CD4-positive, alpha-beta T cell treated with Interleukin-12 subunit alpha and Interleukin-12 subunit beta, for 1 hour (primary cell): ENCODE measurements around the gene DAZAP1.

Experiments used
- DNase-seq: peaks from one replicate; pipeline ENCODE4 v3.0.0-alpha.2; 2020

Gene DAZAP1

GRCh38 chr19:1394252-1395193, 12.9 kb upstream of the DAZAP1 start:
- DNase-seq: no peak

DNA sequence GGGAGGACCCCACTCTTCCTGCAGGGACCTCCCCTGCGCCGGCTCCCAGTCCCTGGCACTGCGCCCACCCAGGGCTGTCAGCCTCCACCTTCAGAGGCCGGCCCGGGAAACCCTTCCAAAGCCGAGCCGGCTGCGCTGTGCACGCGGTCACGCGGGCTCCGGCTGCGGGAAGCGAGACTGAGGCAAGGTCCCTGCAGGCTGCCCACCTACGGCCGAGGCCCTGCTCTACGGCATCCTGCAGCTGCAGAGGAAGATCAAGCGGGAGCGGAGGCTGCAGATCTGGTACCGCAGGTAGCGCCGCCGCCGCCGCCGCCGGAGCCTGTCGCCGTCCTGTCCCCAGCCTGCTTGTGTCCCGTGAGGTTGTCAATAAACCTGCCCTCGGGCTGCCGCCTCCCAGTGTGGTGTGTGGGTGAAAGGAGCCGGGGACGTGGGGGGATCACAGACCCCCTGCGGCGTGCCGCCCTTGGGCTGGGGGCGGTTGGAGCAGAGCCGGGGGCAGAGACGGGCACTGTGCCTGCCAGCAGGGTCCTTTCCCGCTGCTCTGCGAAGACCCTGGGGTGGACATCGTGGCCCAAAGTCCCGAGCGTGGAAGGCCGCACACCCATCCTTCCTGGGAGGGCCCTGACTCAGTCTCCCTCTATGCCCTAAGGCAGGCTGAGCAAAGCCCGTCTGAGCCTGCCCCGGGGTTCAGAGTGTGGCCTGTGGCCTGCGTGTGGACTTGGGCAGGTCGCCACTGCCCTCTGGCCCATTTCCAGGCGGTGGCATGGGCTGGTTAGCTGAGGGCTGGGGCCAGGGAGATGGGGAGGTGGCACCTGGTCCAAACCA, 12.0 kb upstream of the DAZAP1 start:
- DNase-seq: no peak

DNA sequence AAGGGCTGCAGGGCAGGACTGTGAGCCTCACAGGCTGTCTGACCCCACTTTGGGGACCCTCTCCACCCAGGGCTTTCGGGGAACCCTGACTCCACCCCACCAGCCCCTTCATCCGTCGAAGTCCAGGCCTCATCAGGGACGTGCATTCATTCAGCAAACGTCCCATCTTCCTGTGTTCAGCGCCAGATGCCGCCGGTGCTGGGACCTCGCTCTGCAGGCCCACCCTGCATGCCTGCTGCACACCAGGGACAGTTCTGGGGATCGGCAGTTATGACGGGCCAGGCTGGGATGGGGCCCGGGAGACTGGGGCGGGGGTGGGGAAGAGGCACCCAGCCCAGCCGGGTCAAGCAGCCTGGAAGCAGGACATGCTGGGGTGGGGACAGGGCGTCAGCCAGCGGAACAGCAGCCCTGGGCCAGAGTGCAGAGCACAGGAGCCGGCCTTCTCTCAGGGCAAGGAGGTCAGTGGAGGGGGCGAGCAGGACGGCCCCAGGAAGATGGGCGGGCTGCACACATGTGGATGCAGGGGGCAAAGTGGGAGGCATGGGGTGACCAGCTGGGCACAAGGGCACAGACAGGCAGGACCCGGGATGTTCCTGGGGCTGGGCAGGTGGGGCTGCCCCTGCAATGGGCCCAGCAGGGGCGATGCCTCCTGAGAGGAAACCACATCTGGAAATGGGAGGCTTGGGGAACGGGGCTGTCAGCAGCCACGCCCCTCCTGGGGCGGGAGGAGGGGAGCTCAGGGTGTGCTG, 11.2 kb upstream of the DAZAP1 start:
- DNase-seq: no peak

- no peak for DNase-seq
Observed at GRCh38 chr19:1396768-1397679, 10.4 kb upstream of the DAZAP1 start.

DNA sequence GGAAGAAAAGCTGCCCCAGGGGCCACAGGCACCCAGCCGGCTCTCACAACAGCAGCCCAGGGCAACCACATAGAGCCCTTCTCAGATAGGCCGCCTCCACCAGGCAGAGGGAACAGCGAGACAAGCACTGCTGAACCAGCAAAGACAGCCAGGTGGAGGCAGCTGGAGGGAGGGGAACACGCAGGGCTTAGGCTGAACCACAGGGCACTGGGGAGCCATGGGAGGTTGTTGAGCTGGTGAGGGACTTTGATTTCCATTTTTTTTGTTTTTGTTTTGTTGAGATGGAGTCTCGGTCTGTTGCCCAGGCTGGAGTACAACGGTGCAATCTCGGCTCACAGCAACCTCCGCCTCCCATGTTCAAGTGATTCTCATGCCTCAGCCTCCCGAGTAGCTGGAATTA, 9.5 kb upstream of the DAZAP1 start:
- no peak for DNase-seq

DNA sequence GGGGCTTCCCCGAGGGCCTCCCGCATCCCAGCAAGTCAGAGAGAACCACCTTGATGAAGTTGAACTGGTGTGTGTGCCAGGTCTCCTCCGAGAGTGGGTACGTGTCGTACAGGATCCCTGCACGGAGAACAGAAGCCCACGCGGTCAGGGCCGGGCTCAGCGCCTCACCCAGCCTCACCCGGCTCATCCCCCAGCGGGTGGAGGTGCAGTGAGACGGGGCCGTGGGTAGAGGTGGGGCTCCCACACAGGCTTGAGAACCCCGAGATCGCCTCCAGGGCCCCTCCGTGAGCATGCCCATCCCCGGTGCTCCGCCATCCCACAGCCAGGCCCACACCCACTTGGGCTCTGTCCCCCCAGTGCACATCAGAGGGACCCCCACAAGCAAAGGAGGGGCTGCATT, 8.3 kb upstream of the DAZAP1 start:
- no peak for DNase-seq

GRCh38 chr19:1399745-1400144, 7.6 kb upstream of the DAZAP1 start:
- no peak for DNase-seq

- no peak for DNase-seq
Observed at GRCh38 chr19:1400281-1401137, 6.9 kb upstream of the DAZAP1 start.

- DNase-seq: peak; percentile 67
Observed at GRCh38 chr19:1401138-1401888, 6.1 kb upstream of the DAZAP1 start, which contains the start of gene GAMT. Gene GAMT, minus strand, starts transcription at chr19:1401542. Its CDS starts 66 bp downstream, at chr19:1401476.

DNA sequence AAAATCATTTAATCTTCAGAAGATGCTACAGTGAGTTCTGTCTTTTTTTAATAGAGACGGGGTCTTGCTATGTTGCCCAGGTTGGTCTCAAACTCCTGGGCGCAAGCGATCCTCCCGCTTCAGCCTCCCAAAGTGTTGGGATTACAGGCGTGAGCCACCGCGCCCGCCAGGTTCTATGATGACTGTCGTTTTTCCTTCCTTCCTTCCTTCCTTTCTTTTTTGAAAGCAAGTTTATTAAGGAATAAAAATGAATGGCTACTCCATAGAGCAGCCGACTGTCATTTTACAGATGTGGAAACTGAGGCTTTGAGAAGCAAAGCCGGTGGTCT, 5.5 kb upstream of the DAZAP1 start:
- DNase-seq: no peak

DNA sequence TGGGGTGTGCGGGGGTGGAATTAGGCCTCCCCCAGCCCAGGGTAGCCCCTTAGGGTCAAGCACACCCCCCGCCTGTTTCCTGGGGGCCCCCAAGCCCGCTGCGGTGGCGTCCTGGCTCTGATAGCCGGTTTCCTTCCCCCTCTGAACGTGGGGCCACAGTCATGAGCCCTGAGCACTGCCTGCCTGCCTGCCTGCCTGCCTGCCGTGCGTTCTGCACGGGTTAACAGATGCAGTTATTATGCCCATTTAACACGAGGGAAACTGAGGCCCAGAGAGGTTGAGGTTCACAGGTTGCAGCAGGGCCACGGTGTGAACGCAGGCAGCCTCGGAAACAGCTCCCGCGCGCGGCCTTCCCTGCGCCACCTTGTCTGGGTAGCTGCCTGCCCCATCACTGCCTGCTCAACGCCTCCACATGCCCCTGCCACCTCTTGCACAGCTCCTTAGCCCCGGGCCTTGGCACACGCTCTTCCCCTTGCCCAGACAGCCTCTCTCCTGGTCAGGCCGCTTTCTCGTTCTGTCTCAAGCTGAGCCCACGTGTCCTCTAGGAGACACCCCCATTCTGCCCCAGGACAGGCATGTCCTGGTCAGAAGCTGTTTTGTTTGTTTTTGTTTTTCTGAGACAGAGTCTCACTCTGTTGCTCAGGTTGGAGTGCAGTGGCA, 4.8 kb upstream of the DAZAP1 start:
- DNase-seq: no peak

GRCh38 chr19:1406774-1407527, 435 bp upstream of the DAZAP1 start:
- DNase-seq: peak; percentile 100

DNA sequence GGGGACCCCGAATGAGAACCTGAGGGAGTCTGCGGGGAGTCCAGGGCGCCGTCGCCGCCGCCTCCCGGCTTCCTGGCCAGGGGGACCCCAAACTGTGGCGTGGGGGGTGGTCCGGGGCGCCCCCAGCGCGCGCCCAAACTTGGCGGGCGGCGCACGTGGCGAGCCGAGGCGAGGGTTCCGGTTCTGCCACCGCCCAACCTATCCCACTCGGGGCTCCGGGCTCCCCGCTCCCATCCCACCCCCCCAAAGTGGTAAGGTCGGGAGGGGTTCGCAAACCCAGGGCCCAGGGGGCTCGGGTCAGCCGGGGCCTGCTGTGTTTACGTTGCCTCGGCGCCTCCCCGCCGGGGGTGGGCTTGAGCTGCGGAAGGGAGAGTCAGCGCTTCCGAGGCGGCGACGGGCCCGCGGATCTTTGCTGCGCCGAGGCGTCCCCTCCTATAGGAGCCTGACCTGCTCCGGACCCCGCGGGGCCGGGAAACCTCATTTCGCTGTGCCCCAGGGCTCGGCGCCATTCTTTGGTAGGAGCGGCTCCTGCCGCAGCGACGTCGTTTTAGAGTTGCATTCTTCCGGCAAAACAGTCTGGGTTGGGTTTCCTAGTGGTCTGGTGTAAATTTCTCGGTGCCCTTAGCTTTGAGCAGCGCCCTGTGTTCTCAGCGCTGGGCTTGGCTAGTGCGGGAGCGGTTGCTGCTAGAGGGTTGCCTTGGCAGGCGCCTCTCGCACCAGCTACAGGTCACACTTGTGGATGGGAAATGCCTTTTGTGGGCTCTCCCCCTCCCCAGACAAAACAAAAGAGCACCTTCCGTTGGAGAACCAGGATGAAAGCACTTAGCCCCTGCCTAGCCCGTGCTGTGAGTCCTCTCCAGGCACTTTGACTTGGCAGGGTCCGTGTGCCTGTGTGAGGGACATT, 1.2 kb downstream of the DAZAP1 start:
- DNase-seq: peak; percentile 72

DNA sequence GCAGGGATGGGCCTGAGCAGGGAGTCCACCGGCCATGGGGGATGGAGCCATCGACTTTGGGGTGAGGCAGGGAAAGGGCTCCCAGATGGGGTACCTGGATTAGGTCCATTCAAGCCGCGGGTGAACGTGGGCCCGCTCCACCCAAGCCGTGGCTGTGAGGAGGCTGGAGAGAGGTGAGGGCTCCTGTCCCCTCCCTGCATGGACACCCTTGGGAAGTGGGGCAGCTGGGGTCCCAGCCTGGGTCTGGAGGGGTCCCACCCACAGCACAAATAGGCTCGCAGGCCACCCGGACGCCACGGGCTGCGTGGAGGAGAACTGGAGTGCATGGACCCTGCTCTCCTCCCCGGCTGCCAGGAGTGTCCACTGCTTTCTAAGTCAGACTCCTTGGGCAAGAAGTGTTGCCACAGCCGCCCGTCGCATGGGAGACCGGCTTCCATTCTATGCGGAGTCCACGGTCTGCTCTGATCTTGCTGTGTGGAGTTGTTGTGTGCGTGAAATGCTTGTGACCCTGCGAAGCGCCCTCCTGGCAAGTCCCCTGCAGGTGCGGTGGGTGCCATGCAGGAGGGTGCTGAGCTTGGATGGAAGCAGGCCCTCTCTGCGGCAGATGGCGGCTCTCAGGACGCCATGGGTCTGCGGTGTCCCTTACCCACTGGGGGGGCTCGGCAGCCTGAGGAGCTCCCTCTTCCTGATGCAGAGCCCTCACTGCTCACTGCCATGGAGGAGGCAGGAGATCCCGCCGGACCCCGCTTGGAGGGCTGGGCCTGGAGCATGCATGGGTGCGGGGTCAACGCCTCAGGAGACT, 2.0 kb downstream of the DAZAP1 start:
- no peak for DNase-seq

DNA sequence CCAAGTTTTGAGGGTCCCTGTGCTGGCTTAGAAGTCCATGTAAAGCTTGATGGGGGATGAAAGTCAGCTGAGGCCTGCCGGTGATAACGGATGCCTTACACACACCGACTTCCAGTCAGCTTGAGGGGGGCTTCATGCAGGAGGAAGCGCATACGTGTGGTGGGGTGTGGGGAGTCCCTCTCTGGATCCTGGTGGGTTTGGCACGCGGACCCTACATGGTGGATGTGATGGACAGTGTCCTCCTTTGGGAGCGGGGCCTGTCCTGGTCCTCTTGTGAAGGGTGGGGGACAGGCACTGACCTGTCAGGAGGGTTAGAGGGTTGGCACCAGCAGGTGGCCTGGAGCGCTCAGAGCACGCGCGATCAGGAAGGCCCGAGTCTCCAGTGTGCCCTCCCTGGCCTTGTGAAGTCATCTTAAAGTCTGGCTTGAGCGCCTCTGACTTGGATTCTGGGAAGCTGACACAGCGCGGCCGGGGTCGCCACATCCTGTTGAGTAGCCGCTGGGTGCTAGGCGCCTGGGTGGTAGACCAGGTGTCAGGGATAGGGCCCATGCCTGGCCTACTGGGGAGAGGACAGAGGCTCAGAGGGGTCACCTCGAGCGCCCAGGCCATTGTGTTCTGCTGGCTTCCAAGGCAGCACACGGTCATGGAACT, 2.9 kb downstream of the DAZAP1 start:
- DNase-seq: no peak

DNA sequence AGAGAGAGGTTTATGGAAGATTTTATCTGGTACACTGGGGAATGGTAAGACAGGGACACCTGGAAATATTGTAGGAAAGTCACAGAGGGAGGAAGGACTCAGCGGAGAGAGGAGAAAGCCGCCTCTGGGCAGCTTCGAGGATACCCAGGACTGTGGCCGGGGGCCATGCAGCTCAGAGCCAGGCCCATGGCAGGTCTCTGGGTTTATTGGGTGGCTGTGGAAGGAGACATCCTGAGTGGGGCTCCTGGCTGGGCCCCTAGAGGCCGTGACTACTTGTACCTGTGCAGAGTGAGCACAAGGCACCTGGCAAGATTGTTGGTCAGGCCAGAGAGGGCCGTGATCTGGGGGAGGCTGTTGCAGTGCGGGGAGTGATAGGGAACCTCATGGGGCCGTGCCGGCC, 3.4 kb downstream of the DAZAP1 start:
- DNase-seq: no peak
